ENCODE measurements around the gene DNAI7.

The DNAI7 gene

DNA sequence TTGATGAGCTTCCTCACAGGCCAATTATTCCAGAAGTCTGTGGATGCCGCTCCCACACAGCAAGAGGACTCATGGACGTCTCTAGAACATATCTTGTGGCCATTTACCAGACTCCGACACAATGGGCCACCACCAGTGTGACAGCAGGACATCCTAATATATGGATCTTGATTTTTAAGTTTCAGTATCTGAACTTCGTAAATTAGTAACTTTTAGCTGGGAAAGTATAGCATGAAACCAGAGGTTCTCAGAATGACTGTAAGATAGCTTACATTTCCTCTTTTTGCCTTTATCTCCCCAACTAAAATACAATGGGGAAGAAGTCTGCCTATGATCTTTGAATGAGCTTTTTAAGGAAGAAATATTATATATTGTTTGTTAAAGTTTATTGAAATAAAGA is 87.0 kb downstream of the DNAI7 start:
- no peak for FAIRE-seq
- no peak for DNase-seq (ENCODE audit: insufficient read length, low spot score)
- TF ChIP-seq, protein P1, sequence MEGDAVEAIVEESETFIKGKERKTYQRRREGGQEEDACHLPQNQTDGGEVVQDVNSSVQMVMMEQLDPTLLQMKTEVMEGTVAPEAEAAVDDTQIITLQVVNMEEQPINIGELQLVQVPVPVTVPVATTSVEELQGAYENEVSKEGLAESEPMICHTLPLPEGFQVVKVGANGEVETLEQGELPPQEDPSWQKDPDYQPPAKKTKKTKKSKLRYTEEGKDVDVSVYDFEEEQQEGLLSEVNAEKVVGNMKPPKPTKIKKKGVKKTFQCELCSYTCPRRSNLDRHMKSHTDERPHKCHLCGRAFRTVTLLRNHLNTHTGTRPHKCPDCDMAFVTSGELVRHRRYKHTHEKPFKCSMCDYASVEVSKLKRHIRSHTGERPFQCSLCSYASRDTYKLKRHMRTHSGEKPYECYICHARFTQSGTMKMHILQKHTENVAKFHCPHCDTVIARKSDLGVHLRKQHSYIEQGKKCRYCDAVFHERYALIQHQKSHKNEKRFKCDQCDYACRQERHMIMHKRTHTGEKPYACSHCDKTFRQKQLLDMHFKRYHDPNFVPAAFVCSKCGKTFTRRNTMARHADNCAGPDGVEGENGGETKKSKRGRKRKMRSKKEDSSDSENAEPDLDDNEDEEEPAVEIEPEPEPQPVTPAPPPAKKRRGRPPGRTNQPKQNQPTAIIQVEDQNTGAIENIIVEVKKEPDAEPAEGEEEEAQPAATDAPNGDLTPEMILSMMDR (IDR thresholded peaks at IDR 0.05; ENCODE audit: insufficient read depth, missing control alignments): no peak

DNA sequence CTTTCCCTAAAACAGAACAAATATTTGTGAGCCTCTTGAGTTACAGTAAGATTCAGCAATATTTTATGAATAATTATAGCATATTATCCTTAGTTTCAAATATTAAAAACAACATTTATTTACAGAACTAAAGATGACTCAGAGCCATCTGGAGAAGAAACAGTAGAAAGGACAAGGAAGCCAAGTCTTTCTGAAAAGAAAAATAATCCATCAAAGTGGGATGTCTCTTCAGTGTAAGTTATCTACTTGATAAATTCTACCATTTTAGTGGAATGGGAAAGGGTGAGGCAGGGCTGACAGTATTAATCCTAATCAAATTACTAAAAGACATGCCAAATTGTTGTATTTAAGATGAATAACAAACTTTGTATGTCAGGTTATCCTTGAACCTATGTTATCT is 88.1 kb downstream of the DNAI7 start:
- TF ChIP-seq, protein P1 (IDR thresholded peaks at IDR 0.05; ENCODE audit: insufficient read depth, missing control alignments): no peak
- FAIRE-seq (no peak), DNase-seq (ENCODE audit: insufficient read length, low spot score) (no peak)

DNA sequence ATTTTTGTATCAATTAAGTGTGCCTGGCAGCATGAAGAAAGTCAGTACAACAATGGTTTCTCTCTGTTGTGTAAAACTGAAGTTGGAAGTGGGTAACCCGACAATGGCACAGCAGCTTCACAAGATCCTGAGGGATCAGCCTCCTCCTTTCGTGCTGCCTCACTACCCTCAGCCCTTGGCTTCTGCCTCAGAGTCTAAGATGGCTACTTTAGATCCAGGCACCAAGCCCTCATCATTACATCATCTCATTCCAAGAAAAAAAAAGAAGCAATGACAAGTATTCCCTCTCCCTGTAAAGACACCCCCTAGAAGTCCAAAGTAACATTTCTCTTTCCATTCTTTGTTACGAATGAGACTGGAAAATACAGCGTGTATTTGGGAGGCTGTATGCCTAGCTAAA is 92.6 kb downstream of the DNAI7 start:
- DNase-seq (ENCODE audit: insufficient read length, low spot score) (no peak), FAIRE-seq (no peak)
- TF ChIP-seq, protein P1 (IDR thresholded peaks at IDR 0.05; ENCODE audit: insufficient read depth, missing control alignments): no peak

DNA sequence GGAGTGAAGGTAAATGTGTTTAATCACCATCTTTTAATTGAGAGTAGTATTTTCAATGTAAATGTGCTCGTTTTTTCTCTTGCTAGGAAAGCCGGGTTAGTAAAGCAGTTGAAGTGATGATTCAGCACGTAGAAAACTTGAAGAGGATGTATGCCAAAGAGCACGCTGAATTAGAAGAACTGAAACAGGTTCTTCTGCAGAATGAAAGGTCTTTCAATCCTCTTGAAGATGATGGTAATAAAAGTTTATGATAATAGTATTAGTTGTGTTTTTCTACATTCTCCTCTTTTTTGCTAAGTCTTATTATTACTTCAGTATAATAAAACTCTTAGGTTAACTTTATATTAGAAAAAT is 93.9 kb downstream of the DNAI7 start:
- TF ChIP-seq, protein P1 (IDR thresholded peaks at IDR 0.05; ENCODE audit: insufficient read depth, missing control alignments): no peak
- FAIRE-seq: no peak
- no peak for DNase-seq (ENCODE audit: insufficient read length, low spot score)

DNA sequence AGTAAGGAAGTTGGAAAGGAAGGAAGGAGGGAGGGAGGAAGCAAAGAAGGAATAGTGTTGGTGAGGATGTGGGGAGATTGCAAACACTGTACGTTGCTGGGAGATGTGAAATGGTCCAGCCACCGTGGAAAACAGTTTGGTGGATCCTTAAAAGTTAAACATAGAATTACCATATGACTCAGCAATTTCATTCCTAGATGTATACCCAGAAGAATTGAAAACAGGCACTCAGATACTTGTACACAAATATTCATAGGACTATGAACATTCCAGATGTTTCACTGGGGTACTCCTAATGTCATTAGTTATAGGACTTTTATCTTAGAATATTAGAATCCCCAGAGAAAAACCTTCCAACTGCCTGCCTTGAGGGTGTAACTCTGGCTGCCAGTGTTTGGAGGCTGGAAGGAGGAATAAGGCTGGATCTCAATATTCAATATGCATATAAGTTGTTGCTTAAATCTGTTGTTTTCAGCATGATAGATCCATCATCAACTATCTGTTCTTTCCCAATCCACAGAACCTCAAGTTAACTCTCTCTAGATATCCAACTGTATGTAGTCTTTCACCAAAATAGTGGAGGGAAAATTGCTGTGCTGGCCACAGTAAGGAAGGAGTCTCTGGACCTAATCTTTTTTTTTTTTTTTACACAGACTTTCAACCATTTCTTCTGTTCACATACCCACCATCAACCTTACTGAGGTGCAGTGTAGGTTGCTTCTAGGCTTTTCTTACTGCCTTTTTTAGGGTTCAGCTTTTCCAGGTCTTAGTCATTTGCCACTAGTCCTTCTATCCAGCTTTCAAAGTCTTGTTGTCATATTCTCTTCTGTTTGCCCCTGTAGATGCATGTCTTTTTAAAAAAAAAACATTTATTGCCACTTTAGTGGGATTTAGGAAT is 94.5 kb downstream of the DNAI7 start:
- TF ChIP-seq, protein P1 (IDR thresholded peaks at IDR 0.05; ENCODE audit: insufficient read depth, missing control alignments): no peak
- no peak for FAIRE-seq

DNA sequence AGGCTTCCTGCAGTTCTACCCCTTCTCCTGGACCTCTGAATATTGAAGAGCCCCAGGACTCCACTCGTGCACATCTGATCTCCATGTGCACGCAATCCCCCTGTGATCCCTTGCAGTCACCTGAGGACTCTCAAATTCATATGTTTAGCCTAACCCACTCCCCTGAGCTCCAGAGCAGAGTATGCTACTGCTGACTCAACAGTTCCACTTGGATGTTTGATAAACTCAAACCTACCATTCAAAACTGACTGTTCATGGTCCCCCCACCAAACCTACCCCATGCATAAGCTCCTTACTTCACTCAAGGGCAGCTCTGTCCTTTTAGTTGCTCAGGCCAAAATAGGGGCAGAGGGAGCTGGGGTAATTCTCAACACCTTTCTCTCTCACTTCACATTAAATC is 96.0 kb downstream of the DNAI7 start:
- no peak for DNase-seq (ENCODE audit: insufficient read length, low spot score)
- TF ChIP-seq, protein P1 (IDR thresholded peaks at IDR 0.05; ENCODE audit: insufficient read depth, missing control alignments): no peak
- no peak for FAIRE-seq

More for the DNA sequence above, 94.5 kb downstream of the DNAI7 start:
- no peak for DNase-seq (ENCODE audit: insufficient read length, low spot score)

DNA sequence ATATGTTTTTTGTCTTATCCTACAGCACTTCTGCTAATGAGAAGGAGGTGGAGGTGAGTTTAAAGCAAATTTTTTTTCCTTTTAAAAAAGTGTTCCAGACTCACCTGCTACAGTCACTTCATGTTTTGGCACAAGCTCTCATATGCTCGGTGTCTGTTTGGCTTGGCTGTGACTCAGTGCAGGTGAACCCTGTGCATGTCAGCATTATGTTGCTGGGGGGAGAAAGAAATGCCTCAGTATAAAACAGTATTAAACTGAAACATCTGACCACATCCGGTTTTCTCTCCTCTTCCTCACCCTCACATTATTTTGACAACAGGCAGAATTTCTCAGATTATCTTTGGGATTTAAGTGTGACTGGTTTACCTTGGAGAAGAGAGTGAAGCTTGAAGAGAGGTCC is 105.2 kb downstream of the DNAI7 start:
- TF ChIP-seq, protein P1 (IDR thresholded peaks at IDR 0.05; ENCODE audit: insufficient read depth, missing control alignments): no peak
- FAIRE-seq (no peak), DNase-seq (ENCODE audit: insufficient read length, low spot score) (no peak)
